GM21515 (cell line): ENCODE results near the gene PPT2.

ENCODE experiments used
- ATAC-seq: cut with Tn5 transposase; IDR thresholded peaks from one replicate; pipeline ENCODE4 v1.9.1; 2021; ENCODE audit not compliant: unreplicated experiment

PPT2 gene

DNA sequence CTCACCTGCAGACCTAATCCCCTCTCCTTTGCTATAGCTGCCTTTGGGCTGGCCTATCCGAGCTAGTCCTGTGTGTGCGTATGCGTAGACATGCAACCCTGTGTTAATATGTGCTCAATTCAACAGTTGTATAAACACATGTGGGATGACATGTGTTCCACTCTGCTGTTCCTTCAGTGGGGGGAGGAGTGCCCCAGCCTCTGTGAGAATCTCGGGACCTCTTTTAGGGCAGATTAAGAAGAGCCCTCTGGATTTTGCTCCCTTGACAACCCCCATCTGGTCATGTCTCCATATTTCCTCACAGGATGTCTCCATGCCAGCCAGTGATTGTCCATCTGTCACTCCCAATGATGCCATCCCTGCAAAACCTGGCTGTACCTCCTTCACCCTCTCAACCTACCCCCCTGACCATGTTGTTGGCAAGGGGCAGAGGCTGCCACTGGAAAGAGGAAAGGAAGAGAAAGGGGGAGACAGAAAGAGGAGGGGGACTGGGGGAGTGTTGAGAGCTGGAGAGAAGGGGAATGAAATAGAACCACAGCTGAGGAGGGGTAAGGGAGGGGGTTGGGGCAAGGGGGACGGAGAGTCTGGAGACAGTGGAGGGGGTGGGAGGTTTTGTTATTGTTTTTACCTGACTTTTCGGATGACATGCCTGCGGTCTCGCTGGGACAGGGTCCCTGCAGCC, 2.6 kb upstream of the PPT2 start:
- no peak for ATAC-seq

DNA sequence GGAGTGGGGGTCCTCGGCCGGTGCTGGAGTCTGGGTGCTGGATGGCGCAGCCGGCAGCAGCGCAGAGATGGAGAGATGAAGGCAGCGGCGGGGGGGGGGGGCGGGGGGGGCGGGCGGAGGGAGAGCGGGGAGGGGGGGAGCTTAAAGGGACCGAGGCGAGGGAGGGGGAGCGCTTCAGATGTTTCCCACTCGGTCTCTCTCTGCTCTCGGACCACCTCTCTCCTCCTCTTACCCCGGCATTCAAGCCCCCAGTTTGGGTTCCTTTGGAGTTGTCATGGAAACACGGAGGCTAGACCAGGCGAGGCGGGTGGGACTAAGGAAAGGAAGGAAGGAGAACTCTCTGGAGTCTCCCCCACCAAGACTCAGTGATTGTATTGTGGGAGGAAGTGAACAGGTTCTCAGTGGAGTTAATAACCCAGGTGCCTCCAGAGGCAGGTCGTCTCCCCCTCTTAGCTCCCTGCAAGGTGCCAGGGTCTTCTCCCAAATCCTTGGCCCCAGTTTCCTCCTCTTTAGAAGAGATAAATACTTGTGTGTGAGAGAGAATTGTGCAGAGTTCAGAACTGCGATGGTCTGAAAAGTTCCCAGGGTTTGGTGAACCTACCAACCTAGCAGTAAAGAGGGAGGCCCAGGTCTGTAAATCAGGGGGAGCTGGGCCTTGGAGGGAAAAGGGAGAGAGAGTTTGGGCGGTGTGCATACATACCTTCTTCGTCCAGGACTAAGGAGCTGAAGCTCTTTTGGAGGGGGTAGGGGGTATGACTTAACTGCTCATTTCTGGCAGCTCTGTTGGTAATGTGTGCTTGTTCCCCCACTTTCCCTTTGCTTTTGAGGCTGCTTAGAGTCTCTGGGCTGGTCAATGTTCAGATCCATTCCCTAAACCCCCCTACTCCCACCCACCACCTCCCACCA, 1.8 kb upstream of the PPT2 start, which contains the start of gene PRRT1:
Gene PRRT1 (minus strand): TSS at position 77 of the 906 bp plus-strand sequence. CDS start 112 bp downstream, outside the sequence.
- ATAC-seq, result no peak

DNA sequence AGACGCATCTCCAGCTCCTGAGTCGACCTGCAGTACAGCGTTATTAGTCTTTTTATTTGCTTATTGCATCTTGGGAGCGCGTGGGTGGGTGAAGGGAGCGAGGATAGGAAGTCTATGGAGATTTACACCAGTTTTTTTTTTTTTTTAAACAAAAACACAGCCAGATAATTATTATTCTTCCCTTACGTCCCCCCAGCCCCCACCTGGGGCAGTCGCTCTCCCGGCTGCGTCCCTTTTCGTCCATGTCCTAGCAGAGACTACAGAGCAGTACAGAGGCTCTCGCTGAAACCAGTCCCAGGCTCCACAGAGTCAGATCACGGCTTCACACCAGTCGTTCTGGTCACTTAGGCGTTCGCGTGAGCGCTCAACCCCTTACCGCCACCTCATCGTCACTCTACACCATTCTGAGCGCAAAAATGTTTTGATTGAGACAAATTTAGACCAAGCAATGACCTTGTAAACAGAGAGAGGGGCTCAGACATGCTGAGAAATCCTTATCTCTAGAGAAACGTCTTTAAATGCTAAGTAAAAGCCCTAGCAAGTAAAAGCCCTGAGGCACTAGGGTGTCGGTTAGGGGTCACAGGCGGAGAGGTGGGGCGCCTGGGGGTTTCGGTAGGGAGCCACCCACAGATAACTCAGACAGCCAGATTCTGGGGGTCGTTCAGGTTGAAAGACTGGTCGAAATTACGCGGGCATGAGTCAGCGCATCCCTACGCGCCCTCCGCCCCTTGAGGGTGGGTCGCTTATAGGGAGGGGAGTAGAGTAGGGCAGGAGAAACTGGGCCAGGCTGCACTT, 975 bp upstream of the PPT2 start:
- ATAC-seq, result no peak

DNA sequence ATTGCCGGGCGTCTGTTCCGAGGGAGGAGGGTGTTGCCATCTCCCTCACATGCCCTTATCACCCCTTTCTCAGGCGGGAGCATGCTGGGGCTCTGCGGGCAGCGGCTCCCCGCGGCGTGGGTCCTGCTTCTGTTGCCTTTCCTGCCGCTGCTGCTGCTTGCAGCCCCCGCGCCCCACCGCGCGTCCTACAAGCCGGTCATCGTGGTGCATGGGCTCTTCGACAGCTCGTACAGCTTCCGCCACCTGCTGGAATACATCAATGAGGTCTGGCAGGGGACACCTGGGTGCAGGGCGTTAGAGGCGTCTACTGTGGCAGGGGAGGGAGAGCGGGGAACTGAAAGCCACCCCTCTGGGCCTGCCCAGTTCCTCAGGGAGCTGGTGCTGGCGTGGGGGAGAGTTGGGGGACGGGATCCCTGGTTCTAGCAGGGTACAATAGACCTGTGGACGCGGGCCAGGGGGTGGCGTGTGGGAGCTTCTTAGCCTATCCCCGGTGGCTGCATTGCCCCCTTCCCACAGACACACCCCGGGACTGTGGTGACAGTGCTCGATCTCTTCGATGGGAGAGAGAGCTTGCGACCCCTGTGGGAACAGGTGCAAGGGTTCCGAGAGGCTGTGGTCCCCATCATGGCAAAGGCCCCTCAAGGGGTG, 697 bp downstream of the PPT2 start:
- ATAC-seq, result no peak

DNA sequence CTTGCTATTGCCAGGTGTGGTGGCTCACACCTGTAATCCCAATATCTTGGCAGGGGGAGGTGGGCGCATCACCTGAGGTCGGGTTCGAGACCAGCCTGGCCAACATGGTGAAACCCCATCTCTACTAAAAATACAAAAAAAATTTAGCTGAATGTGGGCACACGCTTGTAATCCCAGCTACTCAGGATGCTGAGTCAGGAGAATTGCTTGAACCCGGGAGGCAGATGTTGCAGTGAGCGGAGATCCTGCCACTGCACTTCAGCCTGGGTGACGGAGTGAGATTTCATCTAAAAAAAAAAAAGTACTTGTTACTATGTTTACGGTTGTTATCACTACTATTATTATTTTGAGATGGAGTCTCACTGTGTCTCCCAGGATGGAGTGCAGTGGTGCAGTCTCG, 3.0 kb downstream of the PPT2 start:
- no peak for ATAC-seq

DNA sequence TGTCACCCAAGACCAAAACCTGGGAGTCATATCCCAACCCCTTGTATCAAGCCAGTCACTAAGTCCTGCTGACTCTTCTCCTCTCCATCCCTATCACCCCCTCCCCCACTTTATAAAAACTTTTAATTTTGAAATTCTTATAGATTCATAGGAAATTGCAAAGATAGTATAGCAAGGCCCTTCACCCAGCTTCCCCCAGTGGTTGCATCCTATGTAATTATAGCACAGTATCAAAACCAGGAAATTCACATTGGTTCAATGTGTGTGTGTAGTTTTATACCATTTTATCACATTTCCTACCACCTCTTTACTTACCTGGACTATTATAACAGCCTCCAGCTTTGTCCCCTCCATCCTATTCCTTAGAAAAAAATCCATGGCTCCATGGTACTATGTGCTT, 4.1 kb downstream of the PPT2 start:
- no peak for ATAC-seq

DNA sequence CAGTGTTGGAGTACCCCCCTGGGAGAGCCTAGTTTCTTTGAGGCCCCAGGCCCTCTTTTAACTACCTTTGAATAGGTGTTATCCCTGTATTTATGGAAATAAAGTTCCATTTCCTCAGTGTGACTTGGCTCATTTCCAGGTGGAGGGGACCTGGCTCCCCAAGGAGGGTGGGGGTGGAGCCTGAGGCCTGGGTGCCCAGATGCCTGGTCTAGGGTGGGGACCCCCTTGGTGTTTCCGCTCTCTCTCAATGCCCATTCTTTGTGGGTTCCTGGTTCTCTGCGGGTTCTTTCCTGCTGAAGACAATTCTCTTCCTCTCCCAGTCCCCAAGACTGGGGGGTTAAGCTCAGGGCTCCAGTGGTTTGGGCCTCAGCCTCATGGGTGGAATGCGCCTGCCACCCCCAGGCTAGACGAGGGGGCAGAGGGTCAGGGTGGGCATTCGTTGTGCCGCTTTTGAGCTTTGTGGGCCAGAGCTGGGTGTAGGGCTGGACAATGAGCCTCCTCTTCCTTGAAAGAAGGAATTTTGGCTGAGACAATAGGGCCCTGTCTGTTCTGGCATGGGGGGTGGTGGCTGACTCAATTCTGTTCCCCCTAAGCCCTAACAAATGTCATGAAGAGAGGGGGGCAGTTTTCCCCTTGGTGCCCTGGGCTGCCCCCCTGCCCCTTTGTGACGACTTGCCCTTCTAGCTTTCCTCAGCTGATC, 9.8 kb downstream of the PPT2 start:
- ATAC-seq, result no peak

DNA sequence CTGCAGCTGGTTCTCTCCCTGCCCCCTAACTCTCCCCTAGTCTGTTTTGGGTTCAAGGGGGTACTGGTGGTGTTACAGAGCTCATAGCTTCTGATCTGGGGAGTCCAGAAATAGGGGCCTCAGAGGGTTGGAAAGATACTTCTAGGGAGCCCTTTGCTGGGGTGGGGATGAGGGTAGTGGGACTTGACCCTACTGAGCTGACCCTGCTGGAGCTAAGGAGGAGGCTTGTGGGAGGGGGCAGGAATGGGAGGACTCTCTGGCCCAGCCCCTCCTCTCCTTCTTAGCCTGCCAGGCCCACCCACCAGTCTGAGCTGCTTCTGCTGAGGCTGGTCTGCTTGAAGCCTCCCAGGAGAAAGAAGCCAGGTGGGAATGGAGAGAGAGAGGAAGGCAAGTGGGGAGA, 10.4 kb downstream of the PPT2 start, which contains the start of gene EGFL8:
Gene EGFL8 (plus strand): TSS at position 301 of the 400 bp plus-strand sequence. CDS start 1,571 bp downstream, outside the sequence.
- no peak for ATAC-seq

DNA sequence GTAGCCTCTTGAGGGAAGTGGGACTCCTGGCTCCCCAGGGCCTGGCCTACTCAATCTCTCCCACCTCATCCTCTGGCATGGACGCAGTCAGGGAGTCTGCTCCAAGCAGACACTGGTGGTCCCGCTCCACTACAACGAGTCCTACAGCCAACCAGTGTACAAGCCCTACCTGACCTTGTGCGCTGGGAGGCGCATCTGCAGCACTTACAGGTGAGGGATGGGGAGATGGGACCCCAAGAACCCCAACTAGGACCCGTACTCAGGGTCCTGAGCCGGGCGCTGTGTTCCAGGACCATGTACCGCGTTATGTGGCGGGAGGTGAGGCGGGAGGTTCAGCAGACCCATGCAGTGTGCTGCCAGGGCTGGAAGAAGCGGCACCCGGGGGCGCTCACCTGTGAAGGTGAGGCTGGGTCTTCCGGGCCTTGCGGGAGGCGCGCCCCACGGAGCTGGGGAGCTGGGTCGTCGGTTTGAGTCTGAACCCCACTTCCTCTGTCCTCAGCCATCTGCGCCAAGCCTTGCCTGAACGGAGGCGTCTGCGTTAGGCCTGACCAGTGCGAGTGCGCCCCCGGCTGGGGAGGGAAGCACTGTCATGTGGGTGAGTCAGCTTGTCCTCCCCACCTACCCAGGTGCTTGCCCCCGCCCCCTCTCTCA, 12.6 kb downstream of the PPT2 start:
- no peak for ATAC-seq

DNA sequence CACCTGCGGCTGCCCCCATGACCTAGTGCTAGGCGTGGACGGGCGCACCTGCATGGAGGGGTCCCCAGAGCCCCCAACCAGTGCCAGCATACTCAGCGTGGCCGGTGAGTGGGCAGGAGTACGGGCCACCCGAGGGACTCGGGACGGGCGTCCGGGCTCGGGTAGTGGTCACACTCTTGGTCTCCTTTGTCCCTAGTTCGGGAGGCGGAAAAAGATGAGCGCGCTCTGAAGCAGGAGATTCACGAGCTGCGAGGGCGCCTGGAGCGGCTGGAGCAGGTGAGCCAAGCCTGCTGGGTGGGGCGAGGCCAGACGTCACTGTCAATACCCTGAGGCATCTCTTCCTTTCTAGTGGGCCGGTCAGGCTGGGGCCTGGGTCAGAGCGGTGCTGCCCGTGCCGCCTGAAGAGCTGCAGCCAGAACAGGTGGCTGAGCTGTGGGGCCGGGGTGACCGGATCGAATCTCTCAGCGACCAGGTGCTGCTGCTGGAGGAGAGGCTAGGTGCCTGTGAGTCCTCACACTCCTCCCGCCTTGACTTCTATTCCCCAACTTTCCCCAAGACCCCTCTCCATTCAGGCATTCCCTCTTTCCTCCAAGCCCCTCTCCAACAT, 13.3 kb downstream of the PPT2 start:
- no peak for ATAC-seq

DNA sequence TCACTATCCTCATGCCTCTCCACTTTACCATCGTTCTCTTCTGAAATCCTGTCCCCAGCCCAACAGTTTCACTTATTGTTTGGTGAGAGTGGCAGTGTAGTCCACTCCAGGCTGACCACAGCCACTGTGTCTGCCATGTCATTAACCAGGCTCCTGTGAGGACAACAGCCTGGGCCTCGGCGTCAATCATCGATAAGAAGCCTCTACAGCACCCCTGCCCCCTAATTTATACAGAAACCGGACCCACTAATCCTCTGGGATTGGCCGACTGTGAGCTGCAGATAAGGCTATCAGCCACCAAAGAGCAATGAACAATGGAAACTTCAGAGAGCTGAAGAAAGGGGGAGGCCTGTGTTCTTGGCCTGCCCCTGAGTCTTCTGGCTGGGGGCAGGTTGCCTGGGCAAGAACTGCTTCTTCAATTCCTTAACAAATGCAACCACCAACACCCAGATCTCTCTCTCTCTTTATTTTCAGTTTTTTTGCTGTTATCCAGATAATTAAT, 13.9 kb downstream of the PPT2 start:
- no peak for ATAC-seq

DNA sequence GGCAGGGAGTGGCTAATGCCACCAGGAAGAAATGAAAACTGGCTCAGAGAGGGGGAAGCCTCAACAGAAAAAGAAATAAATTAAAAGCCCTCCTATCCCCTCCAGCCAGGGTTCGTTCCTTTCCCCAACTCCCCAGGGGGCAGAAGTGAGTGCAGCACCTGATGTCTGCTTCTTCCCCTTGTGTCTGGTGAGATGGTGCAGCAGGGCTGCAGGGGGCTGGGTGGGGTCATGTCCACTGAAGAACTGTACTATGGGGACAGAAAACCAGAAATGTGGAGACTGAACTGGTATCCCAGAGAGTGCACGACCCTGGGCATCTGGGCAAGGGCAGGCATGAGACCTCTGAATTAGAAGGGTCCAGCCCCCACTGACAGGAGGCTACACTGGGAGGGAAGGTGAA, 14.4 kb downstream of the PPT2 start:
- no peak for ATAC-seq

DNA sequence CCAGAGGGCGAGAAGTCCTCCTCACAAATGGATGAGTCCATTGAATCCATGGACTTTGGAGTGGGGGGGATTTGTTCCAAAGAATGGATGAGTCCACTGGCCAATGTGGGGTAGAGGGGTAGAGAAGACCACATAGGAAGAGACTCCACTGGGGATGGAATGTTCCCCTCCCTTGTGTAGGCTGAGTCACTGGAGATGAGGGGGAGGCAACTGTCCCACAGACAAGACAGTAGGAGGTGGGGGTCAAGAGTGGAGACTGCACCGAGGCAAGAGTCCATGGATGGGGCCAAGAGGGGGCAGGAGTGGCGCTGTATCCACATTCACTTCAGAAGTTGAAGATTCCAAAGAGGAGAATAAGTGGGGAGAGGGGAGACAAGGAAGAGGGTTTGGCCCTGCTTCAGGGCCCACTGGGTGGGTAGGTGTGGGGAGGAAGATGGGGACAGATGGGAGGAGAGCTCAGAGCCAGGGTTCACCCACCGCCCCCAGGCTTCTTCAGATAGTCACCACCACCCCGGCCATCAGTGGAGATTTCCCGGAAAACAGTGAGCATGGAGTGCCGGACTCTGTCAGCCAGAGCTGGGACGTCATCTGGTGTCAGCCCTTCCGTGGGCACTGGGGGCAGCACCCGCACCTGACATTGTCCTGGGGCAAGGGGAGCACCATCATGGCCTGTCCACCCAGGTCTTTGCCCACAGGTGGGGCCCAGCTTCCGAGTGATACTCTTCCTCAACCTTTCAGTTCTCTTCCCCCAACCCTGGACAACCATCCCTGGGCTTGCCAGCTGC, 15.1 kb downstream of the PPT2 start:
- no peak for ATAC-seq

DNA sequence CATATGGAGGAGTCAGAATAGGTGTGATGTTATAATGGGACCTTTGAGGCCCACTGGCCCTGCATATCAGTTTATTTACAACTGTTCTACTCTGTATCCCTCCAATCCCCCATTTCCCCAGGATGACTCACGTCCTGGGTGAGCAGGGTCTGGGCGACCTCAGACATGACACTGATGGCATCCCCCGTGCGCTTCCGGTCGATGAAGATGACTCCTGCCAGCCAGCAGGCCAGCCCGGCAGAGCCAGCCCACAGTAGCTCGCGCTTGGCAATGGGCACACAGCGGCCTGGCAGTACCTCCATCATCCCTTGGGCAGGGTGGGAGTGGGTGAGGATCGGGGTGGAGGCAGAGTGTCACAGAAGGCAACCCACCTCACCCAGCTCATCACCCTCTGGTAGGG, 16.4 kb downstream of the PPT2 start:
- ATAC-seq, result no peak

DNA sequence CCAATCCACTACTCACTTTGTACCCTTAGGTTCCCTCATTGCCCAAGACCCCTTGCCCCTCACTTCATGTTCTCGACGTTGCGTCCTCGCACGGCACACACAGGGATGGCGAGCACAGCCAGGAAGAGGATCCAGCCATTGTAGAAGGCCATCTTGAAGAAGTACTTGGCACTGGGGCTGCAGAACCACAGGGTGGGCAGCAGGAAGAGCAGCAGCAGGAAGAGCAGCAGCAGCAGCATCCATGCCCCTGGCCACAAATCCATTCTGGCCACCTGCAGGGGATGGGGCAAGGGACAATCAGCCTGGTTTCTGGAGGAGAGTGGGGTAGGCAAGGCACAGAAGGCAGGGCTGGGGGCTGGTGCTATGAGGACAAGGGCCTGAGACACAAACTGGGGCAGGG, 17.3 kb downstream of the PPT2 start:
- no peak for ATAC-seq

DNA sequence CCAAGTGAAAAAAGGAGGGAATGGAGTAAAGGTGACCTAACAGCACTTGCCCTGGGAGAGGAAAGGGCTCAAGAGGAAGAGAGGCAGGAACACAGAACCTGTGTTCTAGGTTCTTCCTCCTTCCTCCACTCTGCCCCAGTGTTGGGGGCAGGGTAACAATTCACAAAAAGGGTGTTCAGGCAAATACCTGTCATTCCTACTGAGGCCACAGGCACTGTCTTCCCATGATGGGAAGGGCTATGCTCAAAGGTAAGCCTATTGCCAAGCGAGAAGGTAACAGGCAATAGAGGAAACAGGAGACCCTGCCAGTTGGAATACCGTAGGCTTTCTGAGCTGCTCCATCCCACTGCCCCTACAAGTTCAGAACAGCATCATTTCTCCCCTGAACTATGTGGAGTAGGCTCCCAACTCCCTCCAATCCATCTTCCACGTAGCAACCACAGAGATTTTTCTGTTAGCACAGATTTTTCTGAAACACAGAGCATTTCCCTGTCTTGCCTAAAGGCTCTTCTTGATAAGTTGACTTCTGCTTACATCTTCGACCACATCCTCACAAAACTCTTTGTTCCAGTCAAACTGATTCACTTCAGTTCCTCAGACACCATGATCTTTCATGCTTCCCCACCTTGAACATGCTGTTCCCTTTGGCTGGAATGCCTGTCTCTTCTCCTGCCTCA, 19.2 kb downstream of the PPT2 start:
- ATAC-seq, result no peak

DNA sequence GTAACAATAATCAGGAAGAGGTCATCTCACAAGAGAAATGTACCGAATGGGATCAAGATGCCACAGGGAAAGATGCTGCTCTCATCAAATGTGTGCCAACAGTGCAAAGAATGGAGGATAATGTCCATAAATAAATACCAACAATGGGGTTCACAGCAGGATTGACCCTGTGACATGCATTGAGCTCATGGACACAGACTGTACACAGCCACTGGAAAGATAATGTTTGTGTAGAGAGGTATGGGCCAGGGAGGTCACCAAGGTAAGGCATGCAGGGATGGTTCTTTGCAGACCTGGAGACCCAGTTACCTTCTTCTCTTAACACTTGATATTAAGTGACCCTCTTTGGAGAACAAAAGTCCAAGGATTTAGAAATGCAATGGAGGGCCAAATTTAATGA, 20.5 kb downstream of the PPT2 start:
- ATAC-seq, result no peak

DNA sequence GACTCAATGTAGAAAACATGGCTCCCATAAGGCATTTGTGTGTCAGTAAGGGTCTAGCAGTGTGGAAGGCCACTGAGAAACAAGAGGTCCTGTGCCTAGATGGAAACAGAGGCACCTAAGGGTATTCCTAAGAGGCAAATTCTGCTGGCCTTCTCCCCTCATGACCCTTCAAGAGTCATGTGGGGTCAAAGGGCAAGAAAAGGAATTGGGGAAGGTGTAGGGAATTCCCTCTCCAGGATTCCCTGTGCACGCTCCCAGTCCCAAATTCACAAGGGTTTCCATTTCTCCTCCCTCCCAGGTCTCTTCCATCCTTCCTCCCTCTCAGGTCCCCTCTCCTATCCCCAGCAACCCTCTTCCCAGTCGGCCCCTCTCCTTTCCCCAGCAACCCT, 21.4 kb downstream of the PPT2 start:
- no peak for ATAC-seq
